Sigmoid colon (tissue), 7 donors: ENCODE data around the gene LLGL2. TPM values are rescaled to one million over a fixed set of nuclear protein-coding genes. Genes with fewer than 3 reads are reported as not detected.

ENCODE experiments used
- DNase-seq: peaks from one replicate; pipeline ENCODE4 v3.0.0-alpha.2; 2019
- H3K27ac ChIP-seq, 4 donors: fragments of 200-600 bp; sonication (generic); one replicate each; pipeline ENCODE4 v1.5.1; 2016 to 2019; ENCODE audit warnings: mild to moderate bottlenecking in 1 of 4
- H3K27me3 ChIP-seq, 3 donors: fragments of 200-600 bp; sonication (generic); one replicate each; pipeline ENCODE4 v1.5.1; 2019; ENCODE audit warnings: mild to moderate bottlenecking in 1 of 3
- H3K36me3 ChIP-seq, 4 donors: fragments of 200-600 bp; sonication (generic); one replicate each; pipeline ENCODE4 v1.5.1; 2016 to 2019
- H3K4me1 ChIP-seq, 4 donors: fragments of 200-600 bp; sonication (generic); one replicate each; pipeline ENCODE4 v1.5.1; 2017 to 2019
- H3K4me3 ChIP-seq, 4 donors: fragments of 200-600 bp; sonication (generic); one replicate each; pipeline ENCODE4 v1.5.1; 2017 to 2019; ENCODE audit warnings: mild to moderate bottlenecking in 2 of 4, moderate library complexity in 1 of 4
- H3K9me3 ChIP-seq, 4 donors: fragments of 200-600 bp in 3 of 4; sonication (generic) in 3 of 4; one replicate each; pipeline versions ENCODE4 v1.5.1 to v1.6.1; 2013 to 2019
- EP300 ChIP-seq, 4 donors: sonication (generic); formaldehyde crosslinking; IDR thresholded peaks; one replicate each; pipeline ENCODE4 v1.6.1; 2017; ENCODE audit warnings: antibody characterized with exemption in 4 of 4
- POLR2A ChIP-seq, 2 donors: fragments of 450-650 bp; IDR thresholded peaks; one replicate each; pipeline ENCODE4 v1.6.1; 2016; ENCODE audit warnings: antibody characterized with exemption in 2 of 2, mild to moderate bottlenecking in 2 of 2, moderate library complexity in 2 of 2
- POLR2AphosphoS5 ChIP-seq, 4 donors: sonication (generic); formaldehyde crosslinking; IDR thresholded peaks; one replicate each; pipeline ENCODE4 v1.6.1; 2017; ENCODE audit warnings: antibody characterized with exemption in 4 of 4
- WGBS, 2 donors: extraction: QIAGEN DNeasy Blood & Tissue Kit; methylation state at CpG; one replicate each; pipeline ENCODE4 v1.1.7; 2013; 5-methylcytosine and 5-hydroxymethylcytosine counted together
- intact Hi-C: fragments of 100-400 bp; cut with DNase I; formaldehyde crosslinking; loops from one replicate; pipeline ENCODE4 v1.15.1; 2023
- polyA plus RNA-seq, 3 donors: library from polyadenylated mRNA; stranded (reverse); fragments of 200-250 nt; gene quantifications; one replicate each; pipeline ENCODE4 v1.2.3, GENCODE V29; 2013
- total RNA-seq, 4 donors: library from RNA; depleted of rRNA; stranded (reverse); fragments of >200 nt; gene quantifications; one replicate each; pipeline ENCODE4 v1.1.0, GENCODE V29; 2016
- TF ChIP-seq, protein P1 (sequence below), 4 experiments: fragments of 450-650 bp in 3 of 4; fragments of 200-600 bp in 1 of 4; IDR thresholded peaks; one replicate each; pipeline ENCODE4 v1.5.1; 2016 to 2019; ENCODE audit warnings: antibody characterized with exemption in 4 of 4, mild to moderate bottlenecking in 3 of 4, moderate library complexity in 2 of 4
- donor health status: healthy with polysubstance abuse.
- donor health status: Bipolar disorder and iron deficiency.
- donor health status: healthy.

LLGL2 gene
- total and polyA plus RNA-seq, 7 donors: 1.4 to 299 (median 5.0) TPM

GRCh38 chr17:75515496-75516254 lies 9.8 kb upstream of the LLGL2 start, which contains the start of gene CASKIN2:
TSS of gene CASKIN2 (minus strand) at chr17:75515537. CDS start at chr17:75513804, 1,733 bp downstream.
- intact Hi-C loops: loop anchor here (1.0 to 5.0 kb wide), 7 partner anchors 59 to 243 kb away; partner anchors contain the start of genes MIF4GD, SLC25A19 and TMEM94
- 0 to 1% methylated on average over 78 of the region's 78 CpGs for WGBS, 2 donors
- H3K4me1 ChIP-seq: peaks cover 5 to 64% (median 51%) of the 10 kb centered on the region in 4 donors
- H3K4me3 ChIP-seq: peak within 1 kb of the TSS; percentile 73 to 96 (median 89)
- DNase-seq: peak; percentile 98
- peaks cover 0 to 12% (median 0%) of the 10 kb centered on the region in 4 donors for H3K36me3 ChIP-seq
- H3K27ac ChIP-seq: peak within 1 kb of the TSS; percentile 85 to 91 (median 90)
- H3K27me3 ChIP-seq: no peaks in the 10 kb centered on the region
- no peak for TF ChIP-seq POLR2A (IDR thresholded peaks at IDR 0.05)
- no peak for TF ChIP-seq POLR2AphosphoS5 (IDR thresholded peaks at IDR 0.05)
- TF ChIP-seq, protein P1, sequence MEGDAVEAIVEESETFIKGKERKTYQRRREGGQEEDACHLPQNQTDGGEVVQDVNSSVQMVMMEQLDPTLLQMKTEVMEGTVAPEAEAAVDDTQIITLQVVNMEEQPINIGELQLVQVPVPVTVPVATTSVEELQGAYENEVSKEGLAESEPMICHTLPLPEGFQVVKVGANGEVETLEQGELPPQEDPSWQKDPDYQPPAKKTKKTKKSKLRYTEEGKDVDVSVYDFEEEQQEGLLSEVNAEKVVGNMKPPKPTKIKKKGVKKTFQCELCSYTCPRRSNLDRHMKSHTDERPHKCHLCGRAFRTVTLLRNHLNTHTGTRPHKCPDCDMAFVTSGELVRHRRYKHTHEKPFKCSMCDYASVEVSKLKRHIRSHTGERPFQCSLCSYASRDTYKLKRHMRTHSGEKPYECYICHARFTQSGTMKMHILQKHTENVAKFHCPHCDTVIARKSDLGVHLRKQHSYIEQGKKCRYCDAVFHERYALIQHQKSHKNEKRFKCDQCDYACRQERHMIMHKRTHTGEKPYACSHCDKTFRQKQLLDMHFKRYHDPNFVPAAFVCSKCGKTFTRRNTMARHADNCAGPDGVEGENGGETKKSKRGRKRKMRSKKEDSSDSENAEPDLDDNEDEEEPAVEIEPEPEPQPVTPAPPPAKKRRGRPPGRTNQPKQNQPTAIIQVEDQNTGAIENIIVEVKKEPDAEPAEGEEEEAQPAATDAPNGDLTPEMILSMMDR (IDR thresholded peaks at IDR 0.05): peak; percentile 96 to 99 (median 98)
- TF ChIP-seq EP300 (IDR thresholded peaks at IDR 0.05): no peak
- H3K9me3 ChIP-seq: no peaks in the 10 kb centered on the region

GRCh38 chr17:75516255-75516618 lies 9.3 kb upstream of the LLGL2 start, which contains the start of gene TSEN54:
TSS of gene TSEN54 (plus strand) at chr17:75516528. CDS start at chr17:75516561, 33 bp downstream.
- DNase-seq: peak; percentile 96
- TF ChIP-seq POLR2A (IDR thresholded peaks at IDR 0.05) (no peak), EP300 (IDR thresholded peaks at IDR 0.05) (no peak), POLR2AphosphoS5 (IDR thresholded peaks at IDR 0.05) (no peak)
- TF ChIP-seq, protein P1 (IDR thresholded peaks at IDR 0.05): no peak
- Histone ChIP-seq H3K4me3 (peak within 1 kb of the TSS; percentile 73 to 96 (median 89)), H3K27ac (peak within 1 kb of the TSS; percentile 85 to 91 (median 90)), H3K27me3 (no peaks in the 10 kb centered on the region), H3K4me1 (peaks cover 5 to 59% (median 46%) of the 10 kb centered on the region in 4 donors), H3K9me3 (no peaks in the 10 kb centered on the region), H3K36me3 (peaks cover 0 to 12% (median 0%) of the 10 kb centered on the region in 4 donors)
- intact Hi-C loops: loop anchor here (1.0 to 5.0 kb wide), 5 partner anchors 74 to 244 kb away; partner anchors contain the start of genes MIF4GD and SLC25A19
- 1% methylated on average over 45 of the region's 45 CpGs for WGBS, 2 donors

GRCh38 chr17:75516619-75517296 lies 8.7 kb upstream of the LLGL2 start:
- DNase-seq: no peak
- Histone ChIP-seq H3K4me1 (peaks cover 5 to 54% (median 41%) of the 10 kb centered on the region in 4 donors), H3K4me3 (peak overlapping the region; percentile 73 to 93 (median 79)), H3K36me3 (peaks cover 0 to 15% (median 0%) of the 10 kb centered on the region in 4 donors), H3K9me3 (no peaks in the 10 kb centered on the region), H3K27me3 (no peaks in the 10 kb centered on the region), H3K27ac (peak overlapping the region; percentile 75 to 91 (median 87))
- 0 to 1% methylated on average over 65 of the region's 65 CpGs for WGBS, 2 donors
- no peak for TF ChIP-seq POLR2A (IDR thresholded peaks at IDR 0.05)
- TF ChIP-seq POLR2AphosphoS5 (IDR thresholded peaks at IDR 0.05): no peak
- TF ChIP-seq, protein P1 (IDR thresholded peaks at IDR 0.05): no peak
- no peak for TF ChIP-seq EP300 (IDR thresholded peaks at IDR 0.05)
- intact Hi-C loops: loop anchor here (1.0 to 5.0 kb wide), 5 partner anchors 74 to 244 kb away; partner anchors contain the start of genes MIF4GD and SLC25A19

DNA sequence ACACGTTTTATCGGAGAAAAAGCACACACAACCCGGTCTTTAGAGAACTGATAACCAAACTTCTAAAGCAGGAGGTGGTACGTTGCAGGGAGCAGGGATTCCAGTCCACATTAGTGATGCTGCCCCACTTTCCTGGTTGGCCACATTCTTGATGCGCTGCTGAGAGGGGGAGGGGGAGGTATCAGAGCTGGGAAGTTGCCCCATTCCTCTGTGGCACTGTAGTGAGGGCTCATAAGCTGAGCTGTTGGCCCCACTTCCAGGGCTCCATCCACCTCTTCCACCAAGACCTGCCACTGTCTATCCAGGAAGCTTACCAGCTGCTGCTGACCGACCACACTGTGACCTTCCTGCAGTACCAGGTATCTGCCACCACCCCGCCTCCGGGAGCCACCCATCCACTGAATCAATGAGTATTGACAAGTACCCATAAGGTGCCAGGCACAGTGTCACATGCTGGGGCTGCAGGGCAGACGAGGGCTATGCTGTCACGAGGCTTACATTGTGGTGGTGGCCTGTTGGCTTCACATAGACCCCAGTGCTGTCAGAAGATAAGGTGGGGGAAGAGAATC lies 8.1 kb upstream of the LLGL2 start:
- H3K4me1 ChIP-seq: peaks cover 5 to 48% (median 35%) of the 10 kb centered on the region in 4 donors
- peaks cover 0 to 15% (median 0%) of the 10 kb centered on the region in 4 donors for H3K36me3 ChIP-seq
- TF ChIP-seq, protein P1 (IDR thresholded peaks at IDR 0.05): peak in 2 of 4 experiments; percentile 10 to 23
- no peak for TF ChIP-seq POLR2A (IDR thresholded peaks at IDR 0.05)
- no peak for DNase-seq
- H3K4me3 ChIP-seq: peak overlapping the region; percentile 73 to 93 (median 79)
- peak overlapping the region in 3 of 4 donors; percentile 85 to 91 (median 89) for H3K27ac ChIP-seq
- no peaks in the 10 kb centered on the region for H3K27me3 ChIP-seq
- H3K9me3 ChIP-seq: no peaks in the 10 kb centered on the region
- intact Hi-C loops: loop anchor here (5.0 kb wide), 4 partner anchors 75 to 245 kb away; partner anchors contain the start of genes MIF4GD and SLC25A19
- 11 to 29% methylated on average over 10 of the region's 10 CpGs for WGBS, 2 donors
